Measurements from ENCODE around the gene GALNT14.

GALNT14 gene

DNA sequence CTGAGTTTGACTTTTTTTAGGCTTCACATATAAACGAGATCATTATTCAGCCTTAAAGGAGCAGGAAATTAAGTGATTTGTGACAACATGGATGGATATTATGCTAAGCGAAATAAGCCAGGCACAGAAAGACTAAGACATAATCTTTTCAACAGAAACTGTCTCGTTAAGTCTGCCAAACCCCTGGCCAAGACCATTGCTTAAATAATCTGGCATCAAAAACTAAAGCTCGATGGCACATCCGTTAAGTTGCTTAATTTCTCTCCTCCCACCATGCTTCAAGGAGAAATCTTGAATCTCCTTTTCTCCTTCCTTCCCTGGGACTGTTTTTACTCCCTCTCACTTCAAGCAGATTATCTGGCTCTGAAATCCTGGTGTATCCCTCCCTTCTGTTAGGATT is 140.3 kb downstream of the GALNT14 start:
- no peak overlapping the region for H3K4me3 ChIP-seq (ENCODE audit: low read length)
- no peak overlapping the region for H3K9ac ChIP-seq (ENCODE audit: low read length)
- DNase-seq, result no peak

DNA sequence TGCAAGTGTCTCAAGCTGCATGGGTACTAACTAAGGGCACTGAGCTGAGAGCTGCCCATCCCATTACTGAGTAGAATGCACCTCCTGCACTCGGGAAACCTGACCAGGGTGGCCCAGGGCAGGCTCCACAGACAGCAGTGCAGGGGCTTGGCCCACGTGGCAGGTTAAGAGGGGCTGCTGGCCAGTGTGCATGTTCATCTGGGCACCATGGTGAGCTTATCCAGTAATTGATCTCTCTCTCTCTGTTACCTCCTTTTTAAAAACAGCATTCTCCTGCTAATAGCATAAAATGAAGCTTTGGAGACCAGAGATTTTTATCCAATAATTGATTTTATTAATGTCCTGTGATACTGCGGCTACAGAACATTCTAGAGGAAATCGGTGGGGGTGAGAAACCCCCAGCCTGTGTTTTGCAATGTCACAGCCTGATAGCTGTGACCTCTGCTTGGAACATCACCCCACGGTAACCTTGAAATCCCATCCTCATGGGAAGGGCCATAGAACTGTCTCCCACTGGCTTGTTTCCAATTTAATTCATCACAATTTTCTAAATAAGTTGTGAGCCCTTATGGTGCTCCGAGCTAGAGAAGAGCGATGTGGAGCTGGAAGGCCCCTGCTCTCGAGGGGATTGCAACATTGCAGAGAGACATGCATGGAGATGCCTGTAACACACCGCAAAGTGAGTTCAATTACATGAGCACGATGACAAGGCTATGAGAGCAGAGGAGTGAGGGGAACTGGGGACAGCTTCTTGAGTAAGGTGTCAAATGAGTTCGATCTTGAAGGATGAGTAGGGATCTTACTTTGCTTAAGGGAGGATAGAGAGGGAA is 143.8 kb downstream of the GALNT14 start:
- no peaks in the 10 kb centered on the region for H3K9me2 ChIP-seq (replicated peaks; ENCODE audit: insufficient read depth, low read length)
- H3K36me3 ChIP-seq (replicated peaks; ENCODE audit: insufficient read depth, low read length), result no peaks in the 10 kb centered on the region
- H3K4me1 ChIP-seq (ENCODE audit: low read length), result no peaks in the 10 kb centered on the region
- no peak overlapping the region for H3K4me2 ChIP-seq (ENCODE audit: low read depth, low read length)
- H3K9ac ChIP-seq (ENCODE audit: low read length), result no peak overlapping the region
- no peaks in the 10 kb centered on the region for H3K27me3 ChIP-seq (replicated peaks; ENCODE audit: insufficient read depth, low read length)
- H3K4me3 ChIP-seq (ENCODE audit: low read length), result no peak overlapping the region
- no peaks in the 10 kb centered on the region for H3F3A ChIP-seq (ENCODE audit: insufficient read depth, low read length)
- H4K20me1 ChIP-seq (ENCODE audit: insufficient read depth, low read length), result no peaks in the 10 kb centered on the region
- no peak for DNase-seq
- no peaks in the 10 kb centered on the region for H3K79me2 ChIP-seq (ENCODE audit: low read length)
- no peaks in the 10 kb centered on the region for H3K9me3 ChIP-seq (replicated peaks; ENCODE audit: insufficient read depth, low read length)
- TF ChIP-seq EZH2 (optimal IDR thresholded peaks at IDR 0.05; ENCODE audit: low read depth, low read length), result no peak
- TF ChIP-seq, protein P1, sequence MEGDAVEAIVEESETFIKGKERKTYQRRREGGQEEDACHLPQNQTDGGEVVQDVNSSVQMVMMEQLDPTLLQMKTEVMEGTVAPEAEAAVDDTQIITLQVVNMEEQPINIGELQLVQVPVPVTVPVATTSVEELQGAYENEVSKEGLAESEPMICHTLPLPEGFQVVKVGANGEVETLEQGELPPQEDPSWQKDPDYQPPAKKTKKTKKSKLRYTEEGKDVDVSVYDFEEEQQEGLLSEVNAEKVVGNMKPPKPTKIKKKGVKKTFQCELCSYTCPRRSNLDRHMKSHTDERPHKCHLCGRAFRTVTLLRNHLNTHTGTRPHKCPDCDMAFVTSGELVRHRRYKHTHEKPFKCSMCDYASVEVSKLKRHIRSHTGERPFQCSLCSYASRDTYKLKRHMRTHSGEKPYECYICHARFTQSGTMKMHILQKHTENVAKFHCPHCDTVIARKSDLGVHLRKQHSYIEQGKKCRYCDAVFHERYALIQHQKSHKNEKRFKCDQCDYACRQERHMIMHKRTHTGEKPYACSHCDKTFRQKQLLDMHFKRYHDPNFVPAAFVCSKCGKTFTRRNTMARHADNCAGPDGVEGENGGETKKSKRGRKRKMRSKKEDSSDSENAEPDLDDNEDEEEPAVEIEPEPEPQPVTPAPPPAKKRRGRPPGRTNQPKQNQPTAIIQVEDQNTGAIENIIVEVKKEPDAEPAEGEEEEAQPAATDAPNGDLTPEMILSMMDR (IDR thresholded peaks at IDR 0.05; ENCODE audit: low read length), result no peak
- no peak overlapping the region for H2AFZ ChIP-seq (ENCODE audit: low read length)
- H3K27ac ChIP-seq (ENCODE audit: low read length), result no peak overlapping the region

More for the DNA sequence above, 140.3 kb downstream of the GALNT14 start:
- Histone ChIP-seq H3K9me3 (replicated peaks; ENCODE audit: insufficient read depth, low read length) (no peaks in the 10 kb centered on the region), H4K20me1 (ENCODE audit: insufficient read depth, low read length) (no peaks in the 10 kb centered on the region), H2AFZ (ENCODE audit: low read length) (no peak overlapping the region), H3K27me3 (replicated peaks; ENCODE audit: insufficient read depth, low read length) (no peaks in the 10 kb centered on the region), H3K9me2 (replicated peaks; ENCODE audit: insufficient read depth, low read length) (no peaks in the 10 kb centered on the region), H3K79me2 (ENCODE audit: low read length) (no peaks in the 10 kb centered on the region), H3F3A (ENCODE audit: insufficient read depth, low read length) (no peaks in the 10 kb centered on the region), H3K4me2 (ENCODE audit: low read depth, low read length) (no peak overlapping the region), H3K4me1 (ENCODE audit: low read length) (no peaks in the 10 kb centered on the region), H3K27ac (ENCODE audit: low read length) (no peak overlapping the region), H3K36me3 (replicated peaks; ENCODE audit: insufficient read depth, low read length) (no peaks in the 10 kb centered on the region)
- no peak for TF ChIP-seq EZH2 (optimal IDR thresholded peaks at IDR 0.05; ENCODE audit: low read depth, low read length)
- TF ChIP-seq, protein P1 (IDR thresholded peaks at IDR 0.05; ENCODE audit: low read length), result no peak
- no peak for TF ChIP-seq EZH2phosphoT487 (IDR thresholded peaks at IDR 0.05; ENCODE audit: low read length)

DNA sequence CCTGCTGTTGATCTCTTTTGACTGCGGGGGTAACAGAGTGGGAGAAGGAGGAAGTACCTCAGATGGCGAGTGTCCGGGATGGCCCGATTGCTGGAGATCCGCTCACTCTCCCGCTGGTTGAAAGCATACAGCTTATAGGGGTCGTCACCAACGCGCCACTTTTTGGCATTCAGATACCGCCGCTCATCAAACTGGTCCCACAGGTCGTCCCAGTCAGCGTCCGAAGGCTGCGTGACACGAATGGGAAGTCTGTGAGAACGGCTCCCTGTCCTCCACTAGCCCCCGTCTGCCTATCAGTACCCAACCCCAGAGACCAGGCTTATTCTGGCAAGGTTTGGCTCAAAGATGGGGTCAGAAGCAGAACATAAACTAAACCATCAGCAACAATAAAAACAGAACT is 145.5 kb downstream of the GALNT14 start:
- H3K27me3 ChIP-seq (replicated peaks; ENCODE audit: insufficient read depth, low read length), result no peaks in the 10 kb centered on the region
- TF ChIP-seq, protein P1 (IDR thresholded peaks at IDR 0.05; ENCODE audit: low read length), result no peak
- TF ChIP-seq EZH2 (optimal IDR thresholded peaks at IDR 0.05; ENCODE audit: low read depth, low read length) (no peak), EZH2phosphoT487 (IDR thresholded peaks at IDR 0.05; ENCODE audit: low read length) (no peak)
- H3F3A ChIP-seq (ENCODE audit: insufficient read depth, low read length), result no peaks in the 10 kb centered on the region
- H3K79me2 ChIP-seq (ENCODE audit: low read length), result no peaks in the 10 kb centered on the region
- no peak overlapping the region for H3K4me3 ChIP-seq (ENCODE audit: low read length)
- H3K9me3 ChIP-seq (replicated peaks; ENCODE audit: insufficient read depth, low read length), result no peaks in the 10 kb centered on the region
- H3K27ac ChIP-seq (ENCODE audit: low read length), result no peak overlapping the region
- H4K20me1 ChIP-seq (ENCODE audit: insufficient read depth, low read length), result no peaks in the 10 kb centered on the region
- H2AFZ ChIP-seq (ENCODE audit: low read length), result no peak overlapping the region
- H3K9ac ChIP-seq (ENCODE audit: low read length), result no peak overlapping the region
- no peak for DNase-seq
- H3K9me2 ChIP-seq (replicated peaks; ENCODE audit: insufficient read depth, low read length), result no peaks in the 10 kb centered on the region
- no peaks in the 10 kb centered on the region for H3K4me1 ChIP-seq (ENCODE audit: low read length)
- H3K36me3 ChIP-seq (replicated peaks; ENCODE audit: insufficient read depth, low read length), result no peaks in the 10 kb centered on the region
- H3K4me2 ChIP-seq (ENCODE audit: low read depth, low read length), result no peak overlapping the region
